GM18520 (cell line): ENCODE results near the gene HS3ST6.
"Not testable (repeated sequence)": the region's sequence is repeated elsewhere in the genome, so short reads cannot be mapped to it uniquely, and the experiment has no call there.

ENCODE experiments used
- ATAC-seq: cut with Tn5 transposase; IDR thresholded peaks from one replicate; pipeline ENCODE4 v1.9.1; 2021; ENCODE audit not compliant: unreplicated experiment

Gene HS3ST6

DNA sequence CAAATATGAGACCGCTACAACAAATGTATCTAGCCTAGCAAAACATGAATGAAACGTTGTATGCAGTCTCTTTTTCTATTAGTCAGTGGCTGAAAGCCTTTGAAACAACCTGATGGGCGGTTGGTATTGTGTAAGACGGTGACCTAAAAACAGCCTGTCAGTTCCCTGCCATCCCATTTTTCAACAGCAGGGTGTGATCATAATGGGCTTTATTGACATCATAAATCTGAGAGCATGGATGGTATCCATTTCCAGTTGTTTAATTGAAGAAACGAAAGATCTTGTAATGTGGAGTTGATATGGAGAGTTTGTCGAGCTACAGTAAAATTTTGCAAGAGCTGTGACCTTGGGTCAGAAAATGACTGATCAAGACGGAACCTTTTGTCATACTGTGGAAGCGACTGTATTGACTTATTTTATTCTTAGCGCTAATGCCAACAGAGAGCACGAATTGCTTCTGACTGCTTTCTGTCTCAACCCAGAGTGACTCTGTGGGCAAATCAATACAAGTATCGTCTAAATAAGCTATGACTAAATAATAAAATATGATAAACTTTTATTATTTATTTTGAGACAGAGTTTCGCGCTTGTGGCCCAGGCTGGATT is 34.0 kb downstream of the HS3ST6 start:
- no peak for ATAC-seq

DNA sequence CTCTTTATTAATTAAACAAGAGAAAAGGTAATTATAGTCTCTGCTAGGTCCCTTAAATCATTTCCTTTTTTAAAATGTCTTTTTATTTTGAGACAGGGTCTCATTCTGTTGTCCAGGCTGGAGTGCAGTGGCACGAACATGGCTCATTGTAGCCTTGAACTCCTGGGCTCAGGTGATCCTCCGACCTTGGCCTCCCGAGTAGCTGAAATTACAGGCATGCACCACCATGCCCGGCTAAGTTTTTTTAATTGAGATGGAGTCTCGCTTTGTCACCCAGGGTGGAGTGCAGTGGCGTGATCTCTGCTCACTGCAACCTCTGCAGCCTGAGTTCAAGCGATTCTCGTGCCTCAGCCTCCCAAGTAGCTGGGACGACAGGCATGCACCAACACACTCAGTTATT is 37.0 kb downstream of the HS3ST6 start:
- not testable (repeated sequence) for ATAC-seq

DNA sequence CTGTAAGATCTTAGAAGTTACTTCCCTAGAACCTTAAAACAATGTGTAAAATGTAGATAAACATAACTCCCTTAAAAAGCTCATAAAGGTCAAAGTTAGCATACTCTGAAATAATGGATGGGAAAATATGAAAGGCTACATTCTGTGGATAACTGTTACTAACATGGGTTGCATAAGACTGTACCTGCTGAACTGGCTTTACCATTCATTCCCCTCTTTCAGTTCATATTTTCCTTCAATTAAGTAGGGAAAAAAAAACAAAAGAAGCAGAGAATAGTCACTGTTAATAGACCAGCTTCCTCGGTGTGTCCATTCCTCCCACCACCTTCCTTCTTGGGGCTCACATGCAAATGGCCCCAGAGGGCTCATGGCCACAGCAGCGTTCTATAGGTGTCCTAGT is 38.7 kb downstream of the HS3ST6 start:
- no peak for ATAC-seq

- no peak for ATAC-seq
Measured at GRCh38 chr16:1878256-1878655, 40.0 kb downstream of the HS3ST6 start.

- no peak for ATAC-seq
Measured at GRCh38 chr16:1877804-1878203, 40.4 kb downstream of the HS3ST6 start.

DNA sequence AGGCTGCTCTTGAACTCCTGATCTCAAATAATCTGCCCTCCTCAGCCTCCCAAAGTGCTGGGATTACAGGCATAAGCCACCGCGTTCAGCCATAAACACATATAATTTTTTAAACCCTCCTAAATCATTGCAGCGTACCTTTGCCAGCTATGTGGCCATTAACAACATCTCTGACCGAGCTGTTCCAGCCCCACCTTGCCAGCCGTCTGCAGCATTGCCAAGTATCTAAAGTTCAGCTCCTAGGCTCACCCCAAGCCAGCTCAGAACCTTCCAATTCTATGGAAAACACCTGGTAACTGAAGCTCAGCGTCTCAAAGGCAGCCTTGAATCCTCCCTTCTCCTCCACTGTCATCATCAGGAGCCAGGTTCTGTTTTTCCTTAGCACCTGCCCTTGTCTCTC is 41.1 kb downstream of the HS3ST6 start:
- ATAC-seq = no peak

DNA sequence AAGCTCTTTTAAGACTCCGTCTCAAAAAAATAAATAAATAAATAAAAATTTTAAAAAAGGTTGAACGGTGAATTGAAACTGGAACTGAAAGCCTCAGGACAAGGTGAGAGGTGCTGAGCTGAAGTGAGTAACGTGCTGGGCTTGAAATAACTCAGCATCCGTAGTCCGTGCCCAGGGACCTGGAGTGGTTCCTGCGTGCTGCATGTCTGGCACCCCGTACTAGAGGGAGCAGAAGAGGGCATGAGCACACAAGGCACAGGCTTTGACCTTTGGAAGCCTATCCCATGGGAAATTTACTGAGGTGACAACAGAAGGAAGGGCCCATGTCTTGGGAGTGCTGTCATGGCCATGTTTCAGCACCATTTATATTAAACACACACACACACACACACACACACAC is 41.7 kb downstream of the HS3ST6 start:
- ATAC-seq = no peak

DNA sequence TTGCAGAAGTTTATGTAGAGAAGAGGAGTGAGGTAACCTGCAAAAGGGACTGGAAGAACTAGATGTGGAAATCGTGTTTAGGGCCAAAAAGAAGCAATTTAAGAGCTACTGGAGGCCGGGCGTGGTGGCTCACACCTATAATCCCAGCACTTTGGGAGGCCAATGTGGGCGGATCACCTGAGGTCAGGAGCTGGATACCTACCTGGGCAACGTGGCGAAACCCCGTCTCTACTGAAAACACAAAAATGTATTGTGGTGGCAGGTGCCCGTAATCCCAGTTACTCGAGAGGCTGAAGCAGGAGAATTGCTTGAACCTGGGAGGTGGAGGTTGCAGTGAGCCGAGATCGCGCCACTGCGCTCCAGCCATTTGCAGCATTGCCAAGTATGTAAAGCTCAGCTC is 42.1 kb downstream of the HS3ST6 start:
- not testable (repeated sequence) for ATAC-seq

GRCh38 chr16:1874854-1875253 is 43.4 kb downstream of the HS3ST6 start:
- no peak for ATAC-seq

DNA sequence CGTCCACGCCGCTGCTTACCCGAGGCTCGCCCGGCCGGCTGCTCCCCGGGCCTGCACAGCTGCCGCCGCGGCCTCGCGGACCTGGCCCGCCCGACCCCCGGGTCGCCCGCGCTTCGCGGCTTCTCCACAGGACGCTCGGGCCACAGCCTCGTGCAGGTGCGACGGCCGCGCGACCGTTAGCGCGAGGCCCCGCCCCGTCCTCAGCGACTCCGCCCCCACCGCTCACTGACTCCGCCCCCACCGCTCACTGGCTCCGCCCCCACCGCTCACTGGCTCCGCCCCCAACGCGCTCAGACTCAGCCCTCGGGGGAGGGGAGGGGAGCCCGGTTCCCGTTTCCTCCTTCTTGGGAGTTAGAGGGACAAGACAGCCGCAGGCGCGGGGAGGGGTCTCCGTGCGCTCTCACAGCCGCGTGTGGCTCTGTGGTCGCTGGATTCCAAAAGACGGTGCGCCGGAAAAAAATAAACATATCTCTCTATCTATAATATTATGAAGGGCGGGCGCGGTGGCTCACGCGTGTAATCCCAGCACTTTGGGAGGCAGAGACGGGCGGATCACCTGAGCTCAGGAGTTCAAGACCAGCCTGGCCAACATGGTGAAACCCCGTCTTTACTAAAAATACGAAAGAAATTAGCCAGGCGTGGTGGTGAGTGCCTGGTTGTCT is 46.1 kb downstream of the HS3ST6 start, which contains the start of gene MEIOB:
Gene MEIOB (minus strand): TSS at position 191 of the 662 bp plus-strand sequence. CDS start 3,989 bp downstream, outside the sequence.
- no peak for ATAC-seq

DNA sequence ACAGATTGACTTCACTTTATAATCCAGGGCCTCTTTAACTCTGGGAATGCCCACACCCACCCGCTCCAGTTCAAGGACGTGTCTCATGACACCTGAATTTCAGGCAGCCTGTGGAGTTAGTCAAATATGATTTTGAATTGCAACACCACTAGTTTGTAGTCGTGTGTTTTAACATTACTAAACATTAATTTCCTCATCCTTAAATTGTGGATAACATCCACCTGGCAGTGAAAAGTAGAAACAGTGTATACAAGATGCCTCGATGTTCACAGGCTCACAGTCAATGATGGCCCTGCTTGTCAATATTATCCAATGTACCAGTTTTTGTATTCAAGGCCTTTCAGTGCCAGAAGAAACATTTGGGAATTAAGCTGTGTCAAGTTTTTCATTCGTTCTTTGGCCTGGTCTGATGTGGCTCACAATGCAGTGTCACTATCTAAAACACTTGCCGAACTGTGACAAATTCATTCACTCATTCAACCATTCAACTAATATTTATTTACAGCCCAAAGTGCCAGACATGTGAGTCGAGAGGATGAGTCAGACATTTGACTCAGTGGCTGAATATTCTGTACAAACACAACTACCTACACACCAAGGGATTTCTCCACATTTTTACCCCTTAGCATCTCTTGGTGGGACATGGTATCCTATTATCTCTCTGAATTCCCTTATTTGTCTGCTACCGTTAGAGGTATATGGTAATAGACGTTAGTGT is 47.7 kb downstream of the HS3ST6 start:
- ATAC-seq = no peak

GRCh38 chr16:1865902-1866690 is 52.1 kb downstream of the HS3ST6 start:
- ATAC-seq = no peak

DNA sequence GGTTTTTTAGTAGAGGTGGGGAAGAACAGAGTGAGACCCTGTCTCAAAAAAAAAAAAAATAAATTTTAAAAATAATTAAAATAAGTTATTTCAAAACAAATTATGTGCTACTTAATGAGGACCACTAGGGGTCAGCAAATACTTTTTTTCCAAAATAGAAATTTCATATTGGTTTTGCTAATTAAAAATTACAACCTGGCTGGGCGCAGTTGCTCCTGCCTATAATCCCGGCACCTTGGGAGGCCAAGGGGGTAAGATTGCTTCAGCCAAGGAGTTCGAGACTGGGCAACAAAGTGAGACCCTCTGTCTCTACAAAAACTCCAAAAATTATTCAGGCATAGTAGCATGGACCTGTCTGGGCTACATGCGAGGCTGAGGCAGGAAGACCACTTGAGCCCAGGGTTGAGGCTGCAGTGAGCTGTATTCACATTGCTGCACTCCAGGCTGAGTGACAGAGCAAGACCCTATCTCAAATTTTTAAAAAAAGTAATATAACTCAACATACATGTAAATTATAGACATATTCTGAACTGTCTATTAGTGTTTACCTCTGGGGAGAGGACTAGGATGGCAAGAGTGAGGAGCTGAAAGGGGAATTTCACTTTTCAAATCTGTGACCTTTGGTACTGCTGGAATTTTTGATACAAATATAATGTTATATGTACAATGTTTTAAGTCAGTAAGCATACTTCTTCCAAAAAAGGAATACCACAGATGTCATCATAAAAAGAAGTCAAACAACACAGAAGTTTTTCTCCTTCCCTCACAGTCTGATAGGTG is 54.3 kb downstream of the HS3ST6 start:
- ATAC-seq = no peak

DNA sequence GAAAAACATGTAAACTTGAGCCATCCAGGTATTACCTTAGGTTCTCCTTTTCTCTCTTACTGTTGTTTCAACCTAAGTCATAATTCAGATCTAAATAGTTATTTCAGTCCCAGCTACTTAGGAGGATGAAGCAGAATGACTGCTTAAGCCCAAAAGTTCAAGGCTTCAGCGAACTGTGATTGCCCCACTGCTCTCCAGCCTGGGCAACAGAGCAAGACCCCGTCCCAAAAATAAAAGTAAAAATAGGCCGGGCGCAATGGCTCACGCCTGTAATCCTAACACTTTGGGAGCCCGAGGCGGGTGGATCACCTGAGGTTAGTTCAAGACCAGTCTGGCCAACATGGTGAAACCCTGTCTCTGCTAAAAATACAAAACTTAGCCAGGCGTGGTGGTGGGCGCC is 55.8 kb downstream of the HS3ST6 start:
- ATAC-seq = no peak

GRCh38 chr16:1861730-1862129 is 56.5 kb downstream of the HS3ST6 start:
- ATAC-seq = no peak
